H1 (cell line): Measurements from ENCODE around the gene SKAP1. TPM values are rescaled to one million over a fixed set of nuclear protein-coding genes. Genes with fewer than 3 reads are reported as not detected.

Source experiments
- ASH2L ChIP-seq: fragments of 200-600, 300-600 bp; sonication (generic); IDR thresholded peaks from one replicate; pipeline ENCODE4 v1.7.1; 2017; ENCODE audit warnings: low read length
- ATF2 ChIP-seq: IDR thresholded peaks from 2 replicates; pipeline ENCODE4 v1.6.1; 2012; ENCODE audit warnings: low read length, inconsistent platforms
- ATF3 ChIP-seq: IDR thresholded peaks from 2 replicates; pipeline ENCODE4 v1.6.1; 2011; ENCODE audit warnings: low read depth, mild to moderate bottlenecking, low read length; ENCODE audit not compliant: insufficient read depth
- CHD7 ChIP-seq: fragments of 300-600 bp; sonication (generic); IDR thresholded peaks from 2 replicates; pipeline ENCODE4 v1.7.1; 2012; ENCODE audit warnings: low read length, moderate library complexity, mild to moderate bottlenecking, inconsistent platforms; ENCODE audit not compliant: insufficient replicate concordance
- TAF7 ChIP-seq: optimal IDR thresholded peaks from 2 replicates; pipeline ENCODE3; 2011; ENCODE audit warnings: low read depth, mild to moderate bottlenecking, inconsistent platforms, low read length, moderate library complexity, borderline replicate concordance
- polyA plus RNA-seq, 7 experiments: library from polyadenylated mRNA; depleted of rRNA in 3 of 7; stranded (reverse) in 5 of 7; unstranded in 2 of 7; fragments of >200 nt in 5 of 7; fragments of 200-250 nt in 2 of 7; gene quantifications; 1 replicate in 5 of 7; 2 replicates in 1 of 7; 4 replicates in 1 of 7; pipeline versions ENCODE4 v1.2.1 to v1.2.3, GENCODE V29; 2011 to 2013; ENCODE audit warnings: missing spikeins in 2 of 7, mixed read lengths in 2 of 7
- total RNA-seq: library from RNA; stranded (reverse); fragmentation: NEBNext Ultra II Directional; extraction: Animal tissue kit (Norgen Biotek cat#: 25700); gene quantifications from 2 replicates; pipeline ENCODE4 v1.2.1, GENCODE V29; 2021

The SKAP1 gene
- total and polyA plus RNA-seq, 2 of the 8 experiments (the other 6 are each of a cell fraction or from before 2014, with no cell fraction given) = not detected

- TF ChIP-seq CHD7 (no peak), TAF7 (no peak), ATF2 (no peak), ASH2L (no peak), ATF3 (no peak)
These were observed 204.1 kb downstream of the SKAP1 start (continued) for GRCh38 chr17:48225725-48226567.
